HUES48 (cell line): Measurements from ENCODE around the gene OR4Q2.

Experiments used
- H3K27ac ChIP-seq: one replicate; pipeline ENCODE4 v1.7.0; 2013; ENCODE audit warnings: low read depth, low read length, inconsistent platforms
- H3K27me3 ChIP-seq: 2 replicates; pipeline ENCODE4 v1.6.1; 2013; ENCODE audit warnings: mild to moderate bottlenecking, low read length; ENCODE audit not compliant: control insufficient read depth, insufficient read depth
- H3K36me3 ChIP-seq: 2 replicates; pipeline ENCODE4 v1.6.1; 2013; ENCODE audit warnings: low read length; ENCODE audit not compliant: control insufficient read depth, insufficient read depth
- H3K4me1 ChIP-seq: 2 replicates; pipeline ENCODE4 v1.6.1; 2013; ENCODE audit warnings: mild to moderate bottlenecking, low read length; ENCODE audit not compliant: control insufficient read depth, insufficient read depth
- H3K4me3 ChIP-seq: 2 replicates; pipeline ENCODE4 v1.5.1; 2013; ENCODE audit warnings: mild to moderate bottlenecking, low read depth, low read length
- H3K9ac ChIP-seq: 2 replicates; pipeline ENCODE4 v1.6.1; 2013; ENCODE audit warnings: mild to moderate bottlenecking, low read depth, low read length, moderate library complexity
- H3K9me3 ChIP-seq: 2 replicates; pipeline ENCODE4 v1.6.1; 2013; ENCODE audit warnings: low read length; ENCODE audit not compliant: control insufficient read depth, insufficient read depth

Gene OR4Q2

DNA sequence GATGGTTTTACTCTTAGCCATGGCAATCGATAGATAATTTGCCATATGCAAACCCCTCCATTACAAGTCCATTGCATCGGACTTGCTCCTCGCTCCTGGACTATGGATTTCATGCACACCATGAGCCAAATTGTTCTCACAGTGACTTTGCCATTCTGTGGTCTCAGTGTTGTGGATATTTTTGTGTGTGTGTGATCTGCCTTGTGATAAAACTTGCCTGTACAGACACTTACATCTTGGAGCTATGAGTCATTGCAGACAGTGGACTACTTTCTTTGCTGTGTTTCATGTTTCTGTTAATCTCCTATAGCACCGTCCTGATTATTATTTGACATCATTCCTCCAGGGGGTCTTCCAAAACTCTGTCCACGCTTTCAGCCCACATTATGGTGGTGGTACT lies 42.3 kb downstream of the OR4Q2 start:
- Histone ChIP-seq H3K4me1 (no peaks in the 10 kb centered on the region), H3K9me3 (peaks cover 68% of the 10 kb centered on the region), H3K9ac (no peak overlapping the region), H3K4me3 (no peak overlapping the region), H3K27ac (no peak overlapping the region), H3K36me3 (no peaks in the 10 kb centered on the region), H3K27me3 (no peaks in the 10 kb centered on the region)

DNA sequence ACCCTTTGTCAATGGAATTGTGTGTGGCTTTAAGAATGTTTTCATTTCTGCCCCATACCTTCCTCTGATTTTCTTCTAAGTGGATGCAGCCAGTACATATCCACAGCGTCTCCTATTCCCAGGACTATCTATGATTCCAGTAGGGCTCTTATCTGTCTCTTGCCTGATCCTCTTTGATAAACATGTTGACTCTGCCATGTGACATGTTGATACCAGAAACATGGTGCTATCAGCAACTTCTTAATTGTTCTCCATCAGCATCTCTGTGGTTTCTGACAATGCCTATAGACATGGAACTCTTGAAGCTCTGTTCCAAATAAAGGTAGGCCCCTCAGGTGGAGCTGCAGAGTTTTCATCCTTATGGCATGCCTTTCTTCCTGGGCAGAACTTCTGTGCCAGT lies 46.2 kb downstream of the OR4Q2 start:
- no peaks in the 10 kb centered on the region for H3K36me3 ChIP-seq
- H3K27me3 ChIP-seq: no peaks in the 10 kb centered on the region
- H3K9me3 ChIP-seq: peaks cover 94% of the 10 kb centered on the region
- H3K9ac ChIP-seq: no peak overlapping the region
- H3K4me3 ChIP-seq: no peak overlapping the region
- H3K4me1 ChIP-seq: no peaks in the 10 kb centered on the region
- no peak overlapping the region for H3K27ac ChIP-seq
